HT1080 (cell line): Measurements from ENCODE around the gene SPATA24. TPM values are rescaled to one million over a fixed set of nuclear protein-coding genes. Genes with fewer than 3 reads are reported as not detected.
"Not testable (repeated sequence)": the region's sequence is repeated elsewhere in the genome, so short reads cannot be mapped to it uniquely, and the experiment has no call there.

ENCODE experiments used
- DNase-seq: peaks from one replicate; pipeline ENCODE4 v3.0.0-alpha.2; 2015; ENCODE audit warnings: low read depth
- total RNA-seq: library from RNA; depleted of rRNA; stranded (reverse); fragments of >200 nt; shearing (Covaris generic); gene quantifications from 2 replicates; pipeline ENCODE4 v1.2.3, GENCODE V29; 2014

The SPATA24 gene
- total RNA-seq, 1 experiment from 2014 or later = 6.7 TPM

DNA sequence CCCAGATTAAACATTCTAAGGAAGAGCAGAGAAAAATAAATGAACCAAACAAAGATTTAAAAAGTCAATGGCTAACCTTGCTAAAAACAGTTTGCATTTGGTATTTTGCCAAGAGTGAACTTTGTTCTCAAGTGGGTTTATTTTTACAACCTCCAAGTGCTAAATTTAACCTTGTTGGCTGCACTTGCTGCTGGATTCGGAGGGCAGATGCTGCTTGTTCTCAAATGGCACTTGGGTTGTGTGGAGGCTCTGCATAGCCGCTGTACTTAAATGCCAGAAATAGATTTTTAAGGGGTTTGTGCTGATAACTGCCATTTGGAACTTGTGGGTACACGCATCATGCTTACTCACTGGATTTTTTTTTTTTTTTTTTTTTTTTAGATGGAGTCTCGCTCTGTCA is 13.3 kb upstream of the SPATA24 start:
- DNase-seq = no peak

DNA sequence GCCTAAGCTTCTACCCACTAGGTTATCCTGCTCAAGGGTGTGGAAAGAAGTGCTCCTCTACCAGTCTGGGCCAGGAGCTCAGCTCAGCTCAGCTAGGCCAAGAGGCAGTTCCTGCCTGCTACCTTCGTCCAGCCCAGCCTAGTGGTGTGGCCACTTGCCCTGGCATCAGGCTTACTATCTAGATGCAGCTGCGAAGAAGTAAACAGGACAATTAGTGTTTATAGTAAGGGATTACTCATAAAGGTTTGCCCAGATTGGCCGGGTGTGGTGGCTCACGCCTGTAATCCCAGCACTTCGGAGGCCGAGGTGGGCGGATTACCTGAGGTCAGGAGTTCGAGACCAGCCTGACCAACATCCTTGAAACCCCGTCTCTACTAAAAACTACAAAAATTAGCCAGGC is 12.8 kb upstream of the SPATA24 start:
- no peak for DNase-seq

DNA sequence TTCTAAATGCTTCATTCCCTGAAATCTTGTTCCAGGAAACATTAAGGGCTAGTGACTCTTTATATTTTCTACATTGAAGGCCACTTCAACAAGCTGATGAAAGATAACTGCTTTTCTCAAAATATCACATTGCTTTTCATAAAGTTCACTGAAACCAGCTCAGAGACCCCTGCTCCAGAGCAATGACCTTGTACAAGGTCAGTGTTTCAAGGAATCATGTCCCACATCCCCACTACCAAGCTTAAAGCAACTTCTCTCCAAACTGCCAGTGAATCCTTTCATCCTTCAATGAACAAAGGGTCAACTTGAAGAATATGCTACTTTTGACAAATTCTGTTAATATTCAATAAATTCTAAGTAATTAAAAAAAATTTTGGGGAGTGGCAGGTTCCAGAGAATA is 12.0 kb upstream of the SPATA24 start:
- DNase-seq = no peak

DNA sequence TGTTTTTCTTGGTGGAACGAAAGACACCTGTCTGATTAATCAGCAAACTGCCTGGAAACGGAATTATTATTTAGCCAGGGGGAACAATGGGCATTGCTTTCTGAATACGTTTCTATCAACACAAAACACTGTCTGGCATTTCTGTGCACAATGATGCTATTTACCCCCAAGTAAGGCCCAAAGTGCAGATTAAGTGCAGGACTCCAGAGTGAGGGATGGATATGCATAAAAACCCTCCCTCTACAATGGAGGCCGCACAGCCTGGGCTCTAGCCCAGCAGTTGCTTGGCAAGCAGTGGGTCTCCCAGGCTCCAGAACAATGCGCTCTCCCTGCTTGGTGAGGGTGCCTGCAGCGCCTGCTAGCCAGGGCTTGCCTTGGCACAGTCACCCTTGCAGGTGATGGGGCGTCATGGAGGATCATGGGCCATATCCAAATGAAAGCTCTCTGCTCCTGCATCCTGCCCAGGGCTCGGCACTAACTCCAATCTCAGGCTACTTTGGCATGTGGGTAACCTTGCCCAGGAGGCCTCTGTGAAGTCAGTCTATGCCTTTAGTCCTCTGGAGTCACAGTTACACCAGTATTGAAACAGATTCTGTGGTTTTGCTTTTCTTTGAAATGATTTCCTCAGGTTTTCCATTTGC is 11.5 kb upstream of the SPATA24 start:
- no peak for DNase-seq

DNA sequence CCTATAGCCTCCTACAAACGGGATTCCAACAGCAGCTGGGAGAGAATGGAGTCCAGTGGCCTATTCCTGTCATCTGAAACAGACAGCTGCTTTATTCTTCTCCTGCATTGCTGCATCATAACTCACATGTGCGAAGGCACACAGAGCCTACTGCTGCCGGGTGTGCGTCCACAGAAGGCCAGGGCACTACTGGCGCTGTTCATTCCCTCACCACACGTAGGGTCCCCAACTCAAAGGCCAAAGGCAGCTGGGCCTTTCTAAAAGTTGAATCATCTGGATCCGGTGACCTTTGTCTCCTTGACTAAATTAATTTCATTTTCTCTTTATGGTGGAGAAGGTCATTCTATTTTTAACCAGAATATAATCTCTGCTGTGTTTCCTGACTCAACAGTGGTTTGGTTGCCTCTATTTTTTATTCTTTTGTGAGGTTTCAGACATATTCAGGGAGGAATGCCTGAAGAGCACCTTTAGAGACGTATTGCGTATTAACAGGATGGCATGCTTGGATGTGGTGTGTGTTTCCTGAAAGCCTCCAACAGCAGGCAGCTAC is 10.8 kb upstream of the SPATA24 start:
- DNase-seq = no peak

DNA sequence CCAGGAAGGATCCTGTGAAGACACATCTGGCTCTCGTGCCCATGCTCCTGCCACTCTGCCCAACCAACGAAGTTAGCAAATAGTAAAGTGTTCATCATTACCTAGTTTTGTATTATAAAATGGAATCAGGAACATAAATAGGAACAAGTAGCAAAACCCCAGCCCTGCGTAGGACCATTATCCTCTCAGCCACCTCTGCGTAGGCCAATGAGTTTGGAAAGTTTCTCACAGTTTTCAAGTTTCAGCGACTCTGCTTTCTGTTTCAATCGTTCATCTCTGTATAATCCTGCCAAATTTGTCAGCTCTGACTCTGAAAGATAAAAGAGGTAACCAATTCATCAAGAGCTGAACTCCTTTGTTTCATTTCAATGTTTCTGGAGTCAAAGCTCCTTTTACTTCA is 10.1 kb upstream of the SPATA24 start:
- DNase-seq = no peak

DNA sequence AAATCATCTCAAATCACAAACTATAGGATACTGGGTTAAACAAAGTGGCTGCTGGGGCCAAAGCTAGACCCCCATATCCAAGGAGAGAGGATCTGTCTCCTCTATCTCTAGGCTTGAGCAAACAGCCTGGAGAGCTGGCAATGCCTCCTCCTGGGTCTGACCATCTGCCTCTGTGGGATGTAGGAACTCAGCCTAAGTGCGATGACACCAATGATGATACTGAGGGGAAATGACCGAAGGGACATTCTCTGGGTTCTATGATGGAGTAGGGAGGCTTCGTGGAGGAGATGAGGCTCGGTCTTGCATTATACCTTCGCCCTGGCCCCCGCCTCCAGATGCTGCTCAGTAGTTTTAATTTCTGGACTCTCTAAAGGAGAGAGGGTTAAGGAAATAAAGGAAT is 9.3 kb upstream of the SPATA24 start:
- no peak for DNase-seq

DNA sequence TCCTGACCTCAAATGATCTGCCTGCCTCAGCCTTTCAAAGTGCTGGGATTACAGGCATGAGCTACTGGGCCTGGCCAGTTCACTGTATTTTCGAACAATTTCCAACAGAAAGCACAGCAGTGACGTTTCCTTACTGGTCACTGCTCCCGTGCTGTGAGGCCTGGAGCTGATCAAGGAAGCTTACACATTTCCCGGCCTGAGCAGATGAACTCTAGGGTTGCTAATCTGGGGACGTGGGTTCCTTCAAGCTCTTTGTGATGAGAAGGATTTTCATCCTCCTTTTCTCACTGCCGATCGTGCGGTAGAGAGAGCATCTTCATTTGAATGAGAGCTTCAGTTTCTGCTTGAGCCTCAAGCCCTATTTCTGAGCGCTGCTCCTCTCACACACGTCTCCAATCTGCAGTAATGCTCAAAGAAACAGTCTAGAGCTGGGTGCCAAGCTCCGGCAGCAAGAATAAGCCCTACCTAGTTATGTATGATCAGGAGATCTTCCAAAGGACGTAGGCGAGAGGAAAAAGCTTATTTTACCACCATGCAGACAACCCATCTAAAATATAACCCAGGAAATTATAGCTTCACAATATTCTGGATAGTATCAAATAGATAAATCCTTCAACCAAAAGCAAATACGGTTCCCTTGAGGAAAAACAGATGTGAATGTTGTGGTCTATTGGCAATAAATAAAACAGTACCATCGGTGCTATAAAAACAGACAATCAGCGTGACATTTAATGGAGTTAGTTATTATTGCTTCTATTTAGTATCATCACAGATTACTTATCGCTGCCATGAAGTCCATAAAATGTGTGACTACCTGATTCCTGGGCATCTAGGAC is 7.3 kb upstream of the SPATA24 start:
- no peak for DNase-seq

DNA sequence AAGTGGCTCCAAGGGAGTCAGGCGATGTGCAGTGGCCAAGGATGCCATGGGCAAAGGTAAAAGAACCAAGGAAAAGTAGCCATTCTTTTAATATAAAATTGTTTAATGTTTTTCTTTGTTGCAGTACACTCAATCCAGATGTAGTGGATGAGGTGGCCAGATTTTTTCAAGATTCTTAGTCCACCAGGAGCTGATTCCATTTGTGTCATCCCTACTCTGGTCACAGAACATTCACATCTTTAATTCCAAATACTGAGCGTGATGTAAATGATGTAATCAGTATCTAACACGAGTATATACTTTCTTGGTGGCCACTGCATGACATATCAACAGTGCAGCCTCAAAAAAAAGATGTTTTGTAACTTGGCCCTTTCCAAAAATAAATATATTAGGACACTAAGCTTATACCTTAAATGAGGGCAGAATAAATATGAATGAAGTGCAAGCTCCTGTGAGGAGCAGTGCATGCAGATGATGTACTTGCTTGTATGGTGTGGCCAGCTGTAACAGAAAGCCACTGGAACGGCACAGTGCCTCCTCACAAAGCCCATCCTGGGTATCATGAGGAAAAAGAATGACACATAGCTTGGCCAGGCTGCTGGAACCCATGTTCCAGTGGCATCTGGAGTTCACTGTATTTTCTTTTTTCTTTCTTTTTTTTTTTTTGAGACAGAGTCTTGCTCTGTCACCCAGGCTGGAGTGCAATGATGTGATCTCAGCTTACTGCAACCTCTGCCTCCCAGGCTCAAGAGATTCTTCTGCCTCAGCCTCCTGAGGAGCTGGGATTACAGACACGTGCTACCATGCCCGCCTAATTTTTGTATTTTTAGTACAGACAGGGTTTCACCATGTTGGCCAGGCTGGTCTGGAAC is 6.5 kb upstream of the SPATA24 start:
- DNase-seq = no peak

DNA sequence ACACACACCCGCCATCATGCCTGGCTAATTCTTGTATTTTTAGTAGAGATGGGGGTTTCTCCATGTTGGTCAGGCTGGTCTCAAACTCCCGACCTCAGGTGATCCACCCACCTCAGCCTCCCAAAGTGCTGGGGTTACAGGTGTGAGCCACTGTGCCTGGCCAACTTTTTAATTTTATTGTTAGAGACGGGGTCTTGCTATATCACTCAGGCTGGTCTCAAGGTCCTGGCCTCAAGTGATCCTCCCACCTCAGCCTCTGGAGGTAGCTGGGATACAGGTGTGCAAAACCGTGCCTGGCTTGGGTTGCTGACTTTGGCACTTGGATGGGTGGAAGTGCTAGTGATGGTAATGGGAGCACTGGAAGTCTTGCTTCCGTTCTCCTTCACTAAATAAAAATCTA is 5.2 kb upstream of the SPATA24 start:
- not testable (repeated sequence) for DNase-seq

DNA sequence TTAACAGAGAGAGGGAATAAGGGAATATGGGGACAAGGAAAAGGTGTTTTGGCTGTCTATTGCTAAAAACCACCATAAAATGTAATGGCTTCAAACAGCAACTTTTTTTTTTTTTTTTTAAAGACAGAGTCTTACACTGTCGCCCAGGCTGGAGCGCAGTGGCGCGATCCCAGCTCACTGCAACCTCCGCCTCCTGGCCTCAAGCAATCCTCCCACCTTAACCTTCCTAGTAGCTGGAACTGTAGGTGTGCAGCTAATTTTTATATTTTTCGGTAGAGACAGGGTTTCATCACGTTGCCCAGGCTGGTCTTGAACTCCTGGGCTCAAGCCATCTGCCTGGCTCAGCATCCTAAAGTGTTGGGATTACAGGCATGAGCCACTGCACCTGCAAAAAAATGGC is 4.3 kb upstream of the SPATA24 start:
- DNase-seq = no peak

DNA sequence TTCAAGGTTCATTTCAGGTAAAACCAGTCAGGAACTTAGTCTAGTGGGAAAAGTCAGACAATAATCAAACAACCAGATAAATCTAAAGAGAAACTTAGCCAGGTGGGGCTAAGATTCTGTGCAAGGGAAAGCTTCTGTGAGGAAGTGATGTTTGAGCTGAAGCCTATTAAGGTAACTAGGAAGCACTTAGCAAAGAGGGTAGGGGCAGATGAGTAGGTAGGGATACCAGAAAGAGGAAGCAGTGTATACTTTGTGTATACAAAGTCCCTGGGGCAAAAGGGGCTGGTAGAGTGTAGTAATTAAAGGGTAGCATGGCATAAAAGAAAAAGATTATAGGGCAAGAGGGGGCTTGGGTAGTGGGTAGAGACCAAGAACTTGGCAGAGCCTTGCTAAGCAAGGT is 3.6 kb upstream of the SPATA24 start:
- DNase-seq = no peak

DNA sequence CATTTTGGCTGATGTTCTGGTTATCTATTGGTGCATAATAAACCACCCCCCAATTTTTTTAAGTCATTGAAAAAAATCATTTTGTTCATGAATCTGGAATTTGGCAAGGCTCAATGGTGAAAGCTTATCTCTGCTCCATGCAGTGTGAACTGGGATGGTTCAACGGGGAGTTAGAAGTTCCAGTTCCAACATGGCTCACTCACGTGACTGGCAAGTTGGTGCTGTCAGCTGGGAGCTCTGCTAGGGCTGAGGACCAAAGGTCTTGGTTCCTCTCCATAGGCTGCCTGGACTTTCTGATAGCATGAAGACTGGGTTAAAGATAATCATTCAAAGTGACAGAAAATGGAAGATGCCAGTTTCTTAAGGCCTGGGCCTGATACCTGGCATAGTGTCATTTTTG is 3.1 kb upstream of the SPATA24 start:
- DNase-seq = no peak

DNA sequence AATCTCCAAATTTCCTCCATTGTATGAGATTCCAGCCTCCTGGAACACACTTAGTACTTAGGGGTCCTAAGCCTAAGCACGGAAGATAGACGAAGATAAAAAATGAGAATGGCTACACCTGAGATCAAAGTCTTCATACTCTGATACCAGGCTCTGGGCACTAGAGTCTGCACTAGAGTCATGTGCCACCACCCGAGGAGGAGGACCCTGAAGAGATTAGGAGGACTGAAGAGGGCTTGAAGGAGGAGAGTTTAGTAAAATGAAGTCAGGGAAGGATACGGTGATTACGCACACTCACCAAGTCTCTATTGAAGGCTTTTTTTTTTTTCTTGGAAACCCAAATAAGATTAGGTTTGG is 573 bp upstream of the SPATA24 start:
- DNase-seq = no peak

DNA sequence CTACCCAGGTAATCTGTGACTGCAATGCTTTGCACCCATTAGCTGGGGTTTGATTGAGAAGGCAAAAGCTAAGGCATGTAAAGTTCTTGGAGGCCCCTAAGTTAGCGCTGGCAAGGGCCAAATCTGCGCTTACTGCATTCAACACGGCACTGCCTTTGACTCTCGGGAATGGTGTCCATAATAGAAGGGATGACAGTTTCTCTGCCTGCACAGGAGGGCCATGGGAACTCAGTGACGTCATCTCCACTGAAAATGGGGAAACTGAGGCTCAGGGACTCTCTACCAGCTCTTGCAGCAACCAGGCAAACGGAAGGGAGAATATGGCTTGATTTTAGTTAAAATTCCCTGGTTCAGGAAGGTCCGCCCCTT is 487 bp downstream of the SPATA24 start:
- no peak for DNase-seq

DNA sequence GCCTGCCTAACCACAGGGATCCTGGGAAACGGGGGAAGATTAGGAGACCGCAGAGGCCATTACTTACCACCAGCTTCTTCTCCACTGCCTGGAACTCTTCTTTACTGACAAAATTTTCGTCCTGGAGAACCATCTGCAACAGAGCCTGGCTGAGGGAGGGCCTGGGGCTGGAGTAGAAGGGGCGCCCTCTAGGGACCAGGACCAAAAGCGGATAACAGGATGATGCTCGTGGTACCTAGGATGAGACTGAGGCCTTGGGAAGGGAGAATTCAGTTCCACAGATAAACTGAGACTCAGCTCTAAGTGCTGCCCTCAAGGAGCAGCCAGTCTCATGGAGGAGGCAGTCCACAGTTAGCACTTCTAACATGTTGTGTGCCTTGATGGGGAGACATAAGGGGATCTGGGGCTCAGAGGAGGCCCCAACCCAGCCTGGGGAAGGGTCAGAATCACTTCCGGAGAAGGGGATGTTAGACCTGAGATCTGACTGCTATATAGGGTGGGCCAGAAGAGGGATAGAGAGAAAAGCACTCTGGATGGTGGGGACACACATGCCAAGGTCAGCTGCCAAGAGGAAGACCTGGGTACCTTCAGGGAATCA is 1.2 kb downstream of the SPATA24 start:
- peak; percentile 41 for DNase-seq

DNA sequence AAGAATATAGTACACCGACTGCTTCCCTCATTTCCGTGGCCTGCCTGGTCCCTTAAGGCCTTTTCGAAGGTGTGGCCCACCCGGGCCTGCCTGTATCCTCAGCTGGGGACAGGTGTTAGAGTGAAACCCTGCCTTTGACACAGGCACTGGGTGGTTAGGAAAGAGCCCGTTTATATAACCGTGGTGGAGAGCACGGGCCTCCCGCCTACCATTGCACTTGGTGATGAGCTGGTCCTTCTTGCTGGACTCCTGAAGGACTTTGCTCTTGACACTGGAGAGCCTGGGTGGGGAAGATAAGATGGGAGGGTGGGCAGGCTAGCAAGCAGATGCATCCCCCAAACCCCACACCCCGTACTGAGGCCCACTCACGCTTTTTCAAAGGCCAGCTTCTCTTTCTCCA is 2.3 kb downstream of the SPATA24 start:
- no peak for DNase-seq

DNA sequence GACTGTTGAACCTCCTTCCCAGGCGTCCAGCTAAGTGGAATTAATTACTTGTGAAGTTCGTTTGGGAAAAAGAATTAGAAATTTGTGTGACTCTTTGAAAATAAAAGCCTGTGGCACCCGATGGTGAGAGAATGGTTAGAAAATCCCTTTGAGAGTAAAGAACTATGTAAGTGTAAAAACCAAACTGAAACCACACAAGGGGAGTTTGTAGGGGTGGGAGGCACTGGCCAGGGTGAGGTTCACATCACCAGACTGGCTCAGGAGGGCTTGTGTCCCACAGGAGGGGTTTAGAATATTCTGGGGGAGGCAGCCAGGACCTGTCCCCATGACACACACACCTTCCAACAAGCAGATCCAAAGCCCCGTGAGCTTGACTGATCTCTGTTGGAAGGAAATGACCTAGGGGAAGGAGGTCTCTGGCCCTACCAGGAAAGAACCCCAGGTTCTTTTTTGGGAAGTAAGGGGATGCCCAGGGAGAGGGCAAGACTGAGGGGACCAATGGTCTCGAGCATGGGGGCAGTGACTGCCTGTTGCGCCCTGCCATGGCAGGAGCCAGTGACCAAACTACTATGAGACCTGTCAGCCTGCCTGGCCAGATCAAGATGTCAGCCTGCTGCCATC is 4.3 kb downstream of the SPATA24 start:
- DNase-seq = no peak

DNA sequence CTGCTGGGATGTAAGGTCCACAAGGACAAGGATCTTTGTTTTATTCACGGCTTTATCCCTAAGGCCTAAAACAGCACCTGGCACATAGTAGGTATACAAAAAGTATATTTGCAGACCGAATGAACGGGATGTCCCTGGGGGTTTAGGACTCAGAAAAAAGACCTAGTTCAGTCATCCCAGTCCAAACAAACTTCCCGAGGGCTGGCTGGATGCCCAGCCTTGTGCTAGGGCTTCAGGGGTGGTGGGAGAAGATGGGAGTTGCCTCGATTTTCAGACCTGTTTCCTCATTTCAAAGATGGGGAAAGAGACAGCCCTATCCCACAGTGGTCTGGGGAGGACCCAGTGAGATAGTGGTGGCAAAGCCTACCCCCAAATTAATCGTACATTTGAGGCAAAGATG is 6.0 kb downstream of the SPATA24 start:
- no peak for DNase-seq

DNA sequence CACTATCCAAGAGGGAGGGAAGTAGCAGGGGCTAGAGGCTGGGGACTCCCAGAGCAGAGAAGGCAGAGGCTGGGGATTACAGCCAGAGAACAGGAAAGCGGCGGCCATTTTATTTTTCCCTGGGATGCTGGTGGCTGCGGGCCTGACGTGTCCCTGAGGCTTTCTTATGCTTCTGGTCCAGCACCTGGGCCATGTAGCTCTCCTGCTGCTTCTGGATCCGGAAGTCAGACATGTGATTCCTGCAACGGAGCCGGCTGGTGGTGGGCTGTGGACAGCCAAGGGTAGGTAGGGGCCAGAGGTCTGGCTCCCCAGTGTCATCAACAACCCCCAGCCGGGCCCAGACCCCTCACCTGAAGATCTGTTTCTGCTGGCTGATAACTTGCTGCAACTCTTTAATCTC is 7.2 kb downstream of the SPATA24 start:
- DNase-seq = no peak
